ENCODE data around the gene ROBO4. TPM values are rescaled to one million over a fixed set of nuclear protein-coding genes. Genes with fewer than 3 reads are reported as not detected.

ROBO4 gene
- not detected for total RNA-seq

GRCh38 chr11:124897674-124898262 is at the start of gene ROBO4:
Gene ROBO4, minus strand, starts transcription at chr11:124897865. Its CDS starts 70 bp downstream, at chr11:124897795.
- Mint-ChIP-seq H3K9me3 (ENCODE audit: low read depth) (no peaks in the 10 kb centered on the region), H3K4me1 (no peaks in the 10 kb centered on the region), H3K36me3 (ENCODE audit: low read depth) (no peaks in the 10 kb centered on the region), H3K27ac (no peak within 1 kb of the TSS), H3K4me3 (no peak within 1 kb of the TSS), H3K27me3 (peaks cover 14% of the 10 kb centered on the region)
- POLR2A ChIA-PET = no interaction called here
- intact Hi-C loops (cut with DNase I, micrococcal nuclease) = no loop called here
- no peak for DNase-seq
- ATAC-seq = no peak
- CTCF ChIA-PET = no interaction called here

GRCh38 chr11:124946735-124947141 is 49.1 kb upstream of the ROBO4 start:
- Mint-ChIP-seq H3K36me3 (ENCODE audit: low read depth) (peaks cover 7% of the 10 kb centered on the region), H3K9me3 (ENCODE audit: low read depth) (peaks cover 9% of the 10 kb centered on the region), H3K4me1 (peaks cover 18% of the 10 kb centered on the region), H3K4me3 (no peak overlapping the region), H3K27me3 (no peaks in the 10 kb centered on the region), H3K27ac (no peak overlapping the region)
- DNase-seq (no peak), ATAC-seq (no peak)
- intact Hi-C loops (cut with DNase I, micrococcal nuclease) = no loop called here
- ChIA-PET CTCF (no interaction called here), POLR2A (no interaction called here)

- DNase-seq (no peak), ATAC-seq (no peak)
- CTCF ChIA-PET = interaction anchor here (0.5 to 1.1 kb wide), 2 partner anchors 85 to 196 kb away, joined by 4 to 7 read pairs; no protein-coding TSS in a partner anchor
- Mint-ChIP-seq H3K4me3 (no peak overlapping the region), H3K9me3 (ENCODE audit: low read depth) (peaks cover 9% of the 10 kb centered on the region), H3K27ac (no peak overlapping the region), H3K36me3 (ENCODE audit: low read depth) (peaks cover 7% of the 10 kb centered on the region), H3K4me1 (peaks cover 18% of the 10 kb centered on the region), H3K27me3 (no peaks in the 10 kb centered on the region)
- POLR2A ChIA-PET = no interaction called here
- intact Hi-C loops (cut with DNase I, micrococcal nuclease) = no loop called here
Observed at GRCh38 chr11:124945826-124946225, 48.2 kb upstream of the ROBO4 start.

GRCh38 chr11:124944565-124944964 is 46.9 kb upstream of the ROBO4 start:
- Mint-ChIP-seq H3K9me3 (ENCODE audit: low read depth) (peaks cover 9% of the 10 kb centered on the region), H3K36me3 (ENCODE audit: low read depth) (peaks cover 7% of the 10 kb centered on the region), H3K27ac (no peak overlapping the region), H3K4me3 (no peak overlapping the region), H3K4me1 (peaks cover 18% of the 10 kb centered on the region), H3K27me3 (no peaks in the 10 kb centered on the region)
- POLR2A ChIA-PET = no interaction called here
- ATAC-seq (no peak), DNase-seq (no peak)
- intact Hi-C loops (cut with DNase I, micrococcal nuclease) = no loop called here
- CTCF ChIA-PET = interaction anchor here (1.3 kb wide), 1 partner anchor 196 kb away, joined by 4 read pairs; no protein-coding TSS in a partner anchor

GRCh38 chr11:124943741-124944140 is 46.1 kb upstream of the ROBO4 start:
- peaks cover 14% of the 10 kb centered on the region for H3K4me1 Mint-ChIP-seq
- ATAC-seq (no peak), DNase-seq (no peak)
- H3K4me3 Mint-ChIP-seq = no peak overlapping the region
- intact Hi-C loops (cut with DNase I, micrococcal nuclease) = no loop called here
- H3K9me3 Mint-ChIP-seq (ENCODE audit: low read depth) = peaks cover 5% of the 10 kb centered on the region
- H3K27me3 Mint-ChIP-seq = no peaks in the 10 kb centered on the region
- peak overlapping the region; percentile 34 for H3K27ac Mint-ChIP-seq
- peaks cover 4% of the 10 kb centered on the region for H3K36me3 Mint-ChIP-seq (ENCODE audit: low read depth)
- ChIA-PET POLR2A (no interaction called here), CTCF (interaction anchor here (0.7 to 1.4 kb wide), 5 partner anchors 10 to 224 kb away, joined by 3 to 4 read pairs (median 4); partner anchors contain the start of gene CCDC15)

- no peak for DNase-seq
- Mint-ChIP-seq H3K4me1 (peaks cover 14% of the 10 kb centered on the region), H3K4me3 (no peak overlapping the region), H3K9me3 (ENCODE audit: low read depth) (peaks cover 2% of the 10 kb centered on the region), H3K27me3 (no peaks in the 10 kb centered on the region), H3K36me3 (ENCODE audit: low read depth) (peaks cover under 1% of the 10 kb centered on the region), H3K27ac (no peak overlapping the region)
- intact Hi-C loops (cut with DNase I, micrococcal nuclease) = no loop called here
- CTCF ChIA-PET = interaction anchor here (0.7 to 1.4 kb wide), 5 partner anchors 9 to 225 kb away, joined by 3 to 4 read pairs (median 4); partner anchors contain the start of gene CCDC15
- ATAC-seq = no peak
- POLR2A ChIA-PET = no interaction called here
Observed at GRCh38 chr11:124943254-124943616, 45.6 kb upstream of the ROBO4 start.

- Mint-ChIP-seq H3K4me3 (no peak overlapping the region), H3K9me3 (ENCODE audit: low read depth) (no peaks in the 10 kb centered on the region), H3K4me1 (peaks cover 14% of the 10 kb centered on the region), H3K27ac (no peak overlapping the region), H3K27me3 (no peaks in the 10 kb centered on the region), H3K36me3 (ENCODE audit: low read depth) (no peaks in the 10 kb centered on the region)
- DNase-seq (no peak), ATAC-seq (no peak)
- ChIA-PET POLR2A (no interaction called here), CTCF (interaction anchor here (0.6 to 1.4 kb wide), 3 partner anchors 11 to 181 kb away, joined by 3 to 6 read pairs (median 4); partner anchors contain the start of gene CCDC15)
- intact Hi-C loops (cut with DNase I, micrococcal nuclease) = no loop called here
Observed at GRCh38 chr11:124942466-124943253, 45.0 kb upstream of the ROBO4 start.

GRCh38 chr11:124941703-124942102 is 44.0 kb upstream of the ROBO4 start:
- no peaks in the 10 kb centered on the region for H3K9me3 Mint-ChIP-seq (ENCODE audit: low read depth)
- ChIA-PET CTCF (interaction anchor here (0.6 to 1.1 kb wide), 3 partner anchors 17 to 183 kb away, joined by 3 to 4 read pairs (median 3); no protein-coding TSS in a partner anchor), POLR2A (interaction anchor here (0.6 kb wide), 1 partner anchor 15 kb away, joined by 3 read pairs; no protein-coding TSS in a partner anchor)
- no peak for DNase-seq
- H3K27me3 Mint-ChIP-seq = no peaks in the 10 kb centered on the region
- no peak overlapping the region for H3K4me3 Mint-ChIP-seq
- no peak overlapping the region for H3K27ac Mint-ChIP-seq
- no peaks in the 10 kb centered on the region for H3K36me3 Mint-ChIP-seq (ENCODE audit: low read depth)
- ATAC-seq = no peak
- intact Hi-C loops (cut with DNase I, micrococcal nuclease) = no loop called here
- H3K4me1 Mint-ChIP-seq = peaks cover 14% of the 10 kb centered on the region

GRCh38 chr11:124938970-124939369 is 41.3 kb upstream of the ROBO4 start:
- no peaks in the 10 kb centered on the region for H3K36me3 Mint-ChIP-seq (ENCODE audit: low read depth)
- no peaks in the 10 kb centered on the region for H3K9me3 Mint-ChIP-seq (ENCODE audit: low read depth)
- CTCF ChIA-PET = interaction anchor here (1.3 kb wide), 1 partner anchor 10 kb away, joined by 5 read pairs; no protein-coding TSS in a partner anchor

GRCh38 chr11:124938206-124938765 is 40.6 kb upstream of the ROBO4 start:
- Mint-ChIP-seq H3K36me3 (ENCODE audit: low read depth) (no peaks in the 10 kb centered on the region), H3K4me3 (no peak overlapping the region), H3K27me3 (no peaks in the 10 kb centered on the region), H3K9me3 (ENCODE audit: low read depth) (no peaks in the 10 kb centered on the region), H3K27ac (no peak overlapping the region), H3K4me1 (peaks cover 6% of the 10 kb centered on the region)
- ATAC-seq (no peak), DNase-seq (no peak)
- ChIA-PET CTCF (interaction anchor here (1.3 kb wide), 1 partner anchor 11 kb away, joined by 5 read pairs; no protein-coding TSS in a partner anchor), POLR2A (no interaction called here)
- intact Hi-C loops (cut with DNase I, micrococcal nuclease) = no loop called here

More at GRCh38 chr11:124938970-124939369, 41.3 kb upstream of the ROBO4 start:
- ATAC-seq (no peak), DNase-seq (no peak)
- POLR2A ChIA-PET = no interaction called here
- H3K4me1 Mint-ChIP-seq = peaks cover 11% of the 10 kb centered on the region
- no peak overlapping the region for H3K4me3 Mint-ChIP-seq
- H3K27me3 Mint-ChIP-seq = no peaks in the 10 kb centered on the region
- intact Hi-C loops (cut with DNase I, micrococcal nuclease) = no loop called here
- H3K27ac Mint-ChIP-seq = no peak overlapping the region

GRCh38 chr11:124937336-124937935 is 39.8 kb upstream of the ROBO4 start:
- Mint-ChIP-seq H3K36me3 (ENCODE audit: low read depth) (no peaks in the 10 kb centered on the region), H3K27me3 (no peaks in the 10 kb centered on the region), H3K9me3 (ENCODE audit: low read depth) (no peaks in the 10 kb centered on the region), H3K4me3 (no peak overlapping the region), H3K27ac (no peak overlapping the region), H3K4me1 (no peaks in the 10 kb centered on the region)
- ATAC-seq (no peak), DNase-seq (no peak)
- intact Hi-C loops (cut with DNase I, micrococcal nuclease) = no loop called here
- ChIA-PET CTCF (interaction anchor here (0.6 kb wide), 1 partner anchor 103 kb away, joined by 3 read pairs; no protein-coding TSS in a partner anchor), POLR2A (no interaction called here)

Data from activated CD4-positive, alpha-beta T cell treated with anti-CD3 and anti-CD28 coated beads for 36 hours (primary cell).